HG03103 (cell line): Measurements from ENCODE around the gene NFIC.

Experiments used
- ATAC-seq: cut with Tn5 transposase; IDR thresholded peaks from one replicate; pipeline ENCODE4 v1.9.1; 2021; ENCODE audit warnings: low read depth; ENCODE audit not compliant: unreplicated experiment

NFIC gene

GRCh38 chr19:3358689-3359014 is 7.7 kb upstream of the NFIC start:
- no peak for ATAC-seq

- no peak for ATAC-seq
Observed at GRCh38 chr19:3359015-3359918, 7.1 kb upstream of the NFIC start.

GRCh38 chr19:3359919-3360420 is 6.4 kb upstream of the NFIC start:
- no peak for ATAC-seq

GRCh38 chr19:3360421-3361383 is 5.7 kb upstream of the NFIC start:
- no peak for ATAC-seq

- ATAC-seq: no peak
Observed at GRCh38 chr19:3361384-3362216, 4.8 kb upstream of the NFIC start.

- no peak for ATAC-seq
Observed at GRCh38 chr19:3362217-3362906, 4.0 kb upstream of the NFIC start.

- ATAC-seq: no peak
Observed at GRCh38 chr19:3363841-3364500, 2.4 kb upstream of the NFIC start.

- no peak for ATAC-seq
Observed at GRCh38 chr19:3364501-3364858, 1.9 kb upstream of the NFIC start.

- ATAC-seq: no peak
Observed at GRCh38 chr19:3365093-3365835, 1.1 kb upstream of the NFIC start.

GRCh38 chr19:3366753-3367627 is 607 bp downstream of the NFIC start:
- no peak for ATAC-seq

- ATAC-seq: no peak
Observed at GRCh38 chr19:3367628-3368440, 1.5 kb downstream of the NFIC start.

GRCh38 chr19:3368441-3368795 is 2.0 kb downstream of the NFIC start:
- no peak for ATAC-seq

- no peak for ATAC-seq
Observed at GRCh38 chr19:3368848-3369336, 2.5 kb downstream of the NFIC start.

- ATAC-seq: no peak
Observed at GRCh38 chr19:3369337-3370213, 3.2 kb downstream of the NFIC start.

GRCh38 chr19:3370214-3370720 is 3.9 kb downstream of the NFIC start:
- ATAC-seq: no peak
